Measurements from ENCODE around the gene NDUFAF2.

The NDUFAF2 gene

GRCh38 chr5:61119066-61119465 lies 174.1 kb downstream of the NDUFAF2 start:
- DNase-seq (ENCODE audit: low read depth, low spot score) = no peak

- DNase-seq (ENCODE audit: low read depth, low spot score) = no peak
Measured at GRCh38 chr5:61120534-61120933, 175.5 kb downstream of the NDUFAF2 start.

GRCh38 chr5:61123145-61123544 lies 178.1 kb downstream of the NDUFAF2 start:
- DNase-seq (ENCODE audit: low read depth, low spot score) = no peak

DNA sequence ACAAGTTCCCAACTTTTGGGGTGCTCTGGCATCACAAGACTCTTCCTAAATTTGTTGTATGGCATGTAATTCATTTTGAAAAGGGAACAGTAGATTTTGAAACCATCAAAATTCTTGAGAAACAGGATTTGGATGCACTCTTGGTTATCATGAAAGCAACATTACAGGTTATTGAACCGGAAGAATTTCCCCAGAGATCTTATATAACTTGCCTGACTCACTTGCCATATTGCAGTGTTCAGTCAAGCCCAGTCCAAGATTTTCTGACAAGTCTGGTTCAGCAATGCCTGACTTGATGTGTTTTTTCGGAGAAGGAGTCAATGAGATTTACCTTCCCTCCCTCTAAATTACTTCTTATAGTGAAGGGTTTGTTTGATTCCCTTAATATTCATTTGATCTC lies 185.3 kb downstream of the NDUFAF2 start:
- DNase-seq (ENCODE audit: low read depth, low spot score) = no peak

GRCh38 chr5:61132559-61132958 lies 187.6 kb downstream of the NDUFAF2 start:
- DNase-seq (ENCODE audit: low read depth, low spot score) = peak; percentile 5

DNA sequence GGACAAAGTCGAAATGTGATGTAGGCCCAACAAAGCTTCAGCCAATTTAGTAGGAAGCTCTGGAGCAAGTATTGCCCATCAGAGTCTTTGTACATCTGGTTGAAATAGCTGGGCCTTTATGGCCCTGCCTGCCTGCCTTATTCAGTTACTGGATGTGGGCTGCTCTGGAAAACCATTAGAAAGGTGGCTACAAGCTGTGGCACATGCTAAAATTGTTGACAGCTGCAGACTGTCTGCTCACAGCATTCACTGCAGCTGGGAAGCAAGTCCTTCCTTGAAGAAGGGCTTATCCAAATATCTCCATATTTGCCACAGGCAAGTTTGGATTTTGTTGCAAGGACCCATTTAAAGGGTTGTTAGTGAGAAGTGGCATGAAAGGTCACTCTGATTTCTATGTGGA lies 192.8 kb downstream of the NDUFAF2 start:
- DNase-seq (ENCODE audit: low read depth, low spot score) = no peak

GRCh38 chr5:61139094-61139873 lies 194.3 kb downstream of the NDUFAF2 start:
- DNase-seq (ENCODE audit: low read depth, low spot score) = no peak

DNA sequence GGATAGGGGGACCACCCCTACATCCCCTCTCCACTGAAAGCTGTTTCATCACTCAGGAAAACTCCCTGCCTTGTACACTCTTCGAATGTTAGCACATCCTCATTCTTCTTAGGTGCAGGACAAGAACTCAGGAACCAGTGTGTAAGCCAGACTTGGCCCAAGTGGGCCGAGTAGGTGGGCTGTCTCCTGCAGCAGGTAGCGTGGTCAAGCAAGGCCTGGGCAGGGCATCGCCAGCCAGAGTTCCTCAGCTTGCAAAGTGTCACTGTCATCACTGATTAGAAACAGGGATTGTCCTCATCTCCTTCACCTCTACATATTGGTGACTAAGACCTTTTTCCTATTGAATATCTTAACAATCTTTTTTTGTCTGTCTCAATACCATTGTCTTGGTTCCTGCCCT lies 194.9 kb downstream of the NDUFAF2 start:
- no peak for DNase-seq (ENCODE audit: low read depth, low spot score)

GRCh38 chr5:61141801-61142200 lies 196.8 kb downstream of the NDUFAF2 start:
- DNase-seq (ENCODE audit: low read depth, low spot score) = no peak

DNA sequence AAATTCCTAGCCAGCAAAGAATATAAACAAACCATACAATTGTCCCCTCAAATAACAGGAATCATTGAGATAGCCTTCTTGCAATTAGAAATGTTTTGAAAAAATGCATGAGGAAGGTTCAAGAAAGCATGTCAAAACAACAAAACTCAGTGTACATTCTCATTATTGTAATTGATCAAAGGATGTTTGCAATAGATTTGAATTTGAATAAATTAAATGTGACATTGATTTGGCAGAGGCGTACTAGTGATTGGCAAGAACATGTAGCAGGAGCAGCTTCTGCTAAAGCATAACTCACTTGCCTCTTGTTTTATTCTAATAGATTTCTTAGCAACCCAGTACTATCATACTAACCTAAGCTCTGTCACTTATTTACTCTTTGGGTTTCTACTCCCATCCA lies 197.4 kb downstream of the NDUFAF2 start:
- no peak for DNase-seq (ENCODE audit: low read depth, low spot score)

DNA sequence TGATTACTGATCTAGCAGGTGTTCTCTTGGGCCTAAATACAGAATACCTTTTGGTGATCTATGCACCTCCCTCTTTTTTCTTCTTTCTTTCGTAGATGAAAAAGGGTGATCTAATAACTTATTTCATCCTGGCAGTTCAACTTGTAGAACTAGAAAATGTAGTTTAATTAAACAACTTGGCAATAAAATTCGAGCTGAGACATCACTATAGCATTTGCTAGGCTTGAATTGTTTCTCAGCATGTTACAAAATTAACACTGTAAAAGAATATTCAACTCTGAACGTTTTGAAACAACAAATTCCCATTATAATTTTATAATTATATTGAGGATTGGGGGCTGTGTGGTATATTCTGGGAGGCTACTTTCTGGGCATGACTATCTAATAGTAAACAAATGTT lies 197.8 kb downstream of the NDUFAF2 start:
- no peak for DNase-seq (ENCODE audit: low read depth, low spot score)

- DNase-seq (ENCODE audit: low read depth, low spot score) = no peak
Measured at GRCh38 chr5:61148515-61148914, 203.5 kb downstream of the NDUFAF2 start.

DNA sequence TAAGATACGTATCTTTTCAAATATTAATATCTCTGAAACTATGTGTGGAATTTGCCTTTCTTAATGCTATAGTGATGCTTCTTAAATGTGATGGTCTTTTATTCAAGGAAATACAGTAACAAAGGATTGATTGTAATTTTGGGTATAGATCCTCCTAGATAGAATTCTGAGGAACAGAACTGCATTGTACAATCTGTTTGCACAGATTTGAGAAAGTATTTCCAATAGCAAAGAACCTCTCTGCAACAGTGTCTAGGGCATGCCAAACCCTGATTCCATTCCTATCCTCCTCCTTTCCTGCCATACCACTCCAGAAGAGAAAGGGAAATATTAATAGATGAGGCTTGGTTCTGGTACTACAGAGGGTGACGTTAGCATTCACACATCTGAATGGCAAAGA lies 206.9 kb downstream of the NDUFAF2 start:
- DNase-seq (ENCODE audit: low read depth, low spot score) = no peak

DNA sequence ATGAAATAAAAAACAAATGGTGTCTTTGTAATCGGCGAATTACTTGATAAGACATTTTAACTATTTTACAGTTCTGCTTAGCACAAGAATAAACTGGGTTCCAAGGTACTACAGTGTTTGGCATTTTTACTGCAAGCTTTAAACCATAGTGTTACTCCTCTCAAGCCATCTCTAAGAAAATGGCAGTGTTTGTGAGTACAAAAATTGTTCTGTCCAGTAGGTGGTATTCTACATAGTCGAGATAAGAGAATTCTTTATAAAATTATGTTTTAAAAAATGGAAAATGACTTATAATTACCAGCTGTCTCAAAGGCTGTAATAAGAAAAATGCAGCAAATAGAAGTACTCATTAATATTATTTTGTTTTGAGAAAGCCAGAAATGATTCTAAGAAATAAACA lies 214.1 kb downstream of the NDUFAF2 start:
- no peak for DNase-seq (ENCODE audit: low read depth, low spot score)

- DNase-seq (ENCODE audit: low read depth, low spot score) = no peak
Measured at GRCh38 chr5:61159836-61160235, 214.8 kb downstream of the NDUFAF2 start.

GRCh38 chr5:61160497-61160896 lies 215.5 kb downstream of the NDUFAF2 start:
- DNase-seq (ENCODE audit: low read depth, low spot score) = no peak

GRCh38 chr5:61162010-61162831 lies 217.2 kb downstream of the NDUFAF2 start, which contains the start of gene SMIM15:
Gene SMIM15 (minus strand): TSS chr5:61162468. CDS start chr5:61160171, 2,297 bp downstream.
- DNase-seq (ENCODE audit: low read depth, low spot score) = peak; percentile 64

- no peak for DNase-seq (ENCODE audit: low read depth, low spot score)
Measured at GRCh38 chr5:61162832-61163567, 218.0 kb downstream of the NDUFAF2 start.

GRCh38 chr5:61163905-61164304 lies 218.9 kb downstream of the NDUFAF2 start:
- DNase-seq (ENCODE audit: low read depth, low spot score) = no peak

DNA sequence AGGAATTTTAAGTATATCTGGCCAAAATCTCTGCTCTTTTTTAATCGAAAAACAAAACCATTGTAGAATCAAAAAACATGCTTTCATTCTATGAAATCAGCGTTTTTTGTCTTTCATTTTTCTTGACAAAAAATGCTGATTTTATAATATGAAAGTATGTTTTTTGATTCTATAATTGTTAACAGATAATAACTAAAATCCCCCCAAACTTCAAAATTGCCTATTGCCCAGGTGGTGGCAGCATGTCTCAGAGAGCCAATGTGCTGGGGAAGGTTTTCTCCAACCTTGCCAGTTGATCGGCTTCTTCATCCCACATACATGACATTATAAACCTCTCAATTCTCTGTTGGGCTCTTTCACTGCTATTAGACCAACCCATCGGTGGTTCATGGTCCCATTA lies 222.4 kb downstream of the NDUFAF2 start:
- DNase-seq (ENCODE audit: low read depth, low spot score) = no peak

DNA sequence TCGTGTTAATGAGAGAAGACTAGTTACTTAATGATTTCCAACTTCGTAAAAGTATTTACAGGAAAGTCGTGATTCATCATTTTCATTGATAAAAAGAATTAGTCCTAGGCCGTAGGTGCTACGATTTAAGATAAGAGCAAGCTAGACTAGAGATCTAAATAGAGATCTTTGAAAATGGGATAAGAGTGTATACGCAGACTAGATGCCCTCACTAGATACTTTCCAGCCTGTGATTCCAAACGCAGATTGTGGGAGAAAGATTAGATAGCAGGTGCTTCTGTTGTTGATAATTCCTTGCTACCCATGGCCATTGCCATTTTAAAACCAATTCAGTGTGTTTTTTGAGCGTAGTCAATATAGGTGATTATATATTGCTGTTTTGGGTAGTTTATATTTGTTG lies 223.9 kb downstream of the NDUFAF2 start:
- no peak for DNase-seq (ENCODE audit: low read depth, low spot score)

DNA sequence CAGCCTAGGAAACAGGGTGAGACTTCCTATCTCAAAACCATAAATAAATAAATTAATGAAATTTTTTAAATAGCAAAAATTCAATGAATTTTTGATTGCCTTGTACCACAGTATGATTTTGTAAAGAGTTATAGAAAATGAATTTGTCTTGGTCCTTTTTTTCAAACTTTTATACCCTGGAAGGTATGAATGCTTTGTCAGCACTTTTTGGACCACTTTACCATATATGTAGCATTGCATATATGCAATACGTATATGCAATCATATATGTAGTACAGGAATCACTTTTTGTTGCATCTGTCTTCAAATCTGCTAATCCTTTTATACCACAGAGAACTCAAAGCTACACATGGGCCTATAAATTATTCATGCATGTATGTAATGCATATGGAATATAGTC lies 226.5 kb downstream of the NDUFAF2 start:
- DNase-seq (ENCODE audit: low read depth, low spot score) = no peak

Data from iPS DF 19.7 (cell line).